NCI-H1694 treated with DMSO at 0.1 percent for 48 hours (cell line): ENCODE measurements around the gene ATP6V0C.

Experiments used
- DNase-seq: peaks from one replicate; lab custom pipeline; 2025; lab: John Stamatoyannopoulos, UW

ATP6V0C gene

GRCh38 chr16:2511128-2511800 lies 2.5 kb upstream of the ATP6V0C start:
- DNase-seq, result no peak

- no peak for DNase-seq
Observed at GRCh38 chr16:2511996-2512734, 1.6 kb upstream of the ATP6V0C start.

GRCh38 chr16:2512735-2513404 lies 882 bp upstream of the ATP6V0C start:
- DNase-seq, result no peak

- DNase-seq, result no peak
Observed at GRCh38 chr16:2514333-2515179, 804 bp downstream of the ATP6V0C start.

- no peak for DNase-seq
Observed at GRCh38 chr16:2515180-2515851, 1.6 kb downstream of the ATP6V0C start.

- DNase-seq, result no peak
Observed at GRCh38 chr16:2516391-2517240, 2.9 kb downstream of the ATP6V0C start.

- no peak for DNase-seq
Observed at GRCh38 chr16:2517954-2518605, 4.3 kb downstream of the ATP6V0C start.

- no peak for DNase-seq
Observed at GRCh38 chr16:2518823-2519710, 5.3 kb downstream of the ATP6V0C start.

GRCh38 chr16:2519711-2520080 lies 5.9 kb downstream of the ATP6V0C start:
- DNase-seq, result no peak

- DNase-seq, result peak; percentile 12
Observed at GRCh38 chr16:2520097-2520783, 6.5 kb downstream of the ATP6V0C start, which contains the start of gene AMDHD2. Gene AMDHD2 (plus strand): TSS chr16:2520371. CDS start chr16:2520459, 88 bp downstream.

- DNase-seq, result no peak
Observed at GRCh38 chr16:2520784-2521531, 7.2 kb downstream of the ATP6V0C start.

GRCh38 chr16:2523801-2524231 lies 10.1 kb downstream of the ATP6V0C start:
- DNase-seq, result no peak

- no peak for DNase-seq
Observed at GRCh38 chr16:2524339-2524938, 10.7 kb downstream of the ATP6V0C start.

GRCh38 chr16:2526135-2526534 lies 12.4 kb downstream of the ATP6V0C start:
- DNase-seq, result no peak

- no peak for DNase-seq
Observed at GRCh38 chr16:2527071-2527783, 13.5 kb downstream of the ATP6V0C start.

GRCh38 chr16:2527784-2528100 lies 14.0 kb downstream of the ATP6V0C start:
- DNase-seq, result no peak
